HG03521 (cell line): ENCODE data around the gene EPHB1.

Experiments used
- ATAC-seq: cut with Tn5 transposase; IDR thresholded peaks from one replicate; pipeline ENCODE4 v1.9.1; 2021; ENCODE audit warnings: mild to moderate bottlenecking, moderate library complexity; ENCODE audit not compliant: unreplicated experiment

EPHB1 gene

DNA sequence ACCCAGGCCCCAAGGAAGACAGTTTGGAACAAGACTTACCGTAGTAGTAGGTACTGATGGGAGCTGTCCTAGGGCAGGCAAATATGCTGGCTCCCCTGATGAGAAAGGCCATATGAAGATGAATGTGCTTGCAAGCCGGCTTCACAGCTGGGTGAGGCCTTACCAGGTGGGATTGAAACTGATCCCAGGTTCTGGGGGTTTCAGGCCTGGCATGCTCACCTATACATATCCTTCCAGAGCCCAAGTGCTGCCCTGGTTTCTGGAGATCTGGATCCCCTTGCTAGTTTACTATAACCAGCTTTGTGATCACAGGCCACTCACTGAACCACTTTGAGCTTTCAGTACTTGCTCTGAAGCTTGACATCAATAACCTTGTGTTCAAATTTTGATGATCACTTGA is 274.3 kb downstream of the EPHB1 start:
- no peak for ATAC-seq

DNA sequence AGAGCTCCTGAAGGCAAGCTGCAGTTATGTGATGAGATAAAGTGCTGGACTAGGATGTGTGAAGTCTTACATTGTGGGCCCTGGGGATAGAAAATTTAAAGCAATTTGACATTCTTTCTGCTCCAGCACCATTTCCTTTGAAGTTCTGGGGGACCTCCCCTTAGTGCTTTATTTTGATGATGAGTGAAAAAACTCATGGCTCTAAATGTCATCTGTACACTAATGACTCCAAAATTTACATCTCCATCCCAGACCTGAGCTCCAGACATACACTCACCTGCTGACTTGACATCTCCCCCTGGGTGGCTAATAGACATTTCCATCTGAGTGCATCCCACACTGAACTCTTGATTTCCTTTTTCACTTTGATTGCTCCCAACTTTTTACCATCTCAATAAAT is 276.4 kb downstream of the EPHB1 start:
- no peak for ATAC-seq

DNA sequence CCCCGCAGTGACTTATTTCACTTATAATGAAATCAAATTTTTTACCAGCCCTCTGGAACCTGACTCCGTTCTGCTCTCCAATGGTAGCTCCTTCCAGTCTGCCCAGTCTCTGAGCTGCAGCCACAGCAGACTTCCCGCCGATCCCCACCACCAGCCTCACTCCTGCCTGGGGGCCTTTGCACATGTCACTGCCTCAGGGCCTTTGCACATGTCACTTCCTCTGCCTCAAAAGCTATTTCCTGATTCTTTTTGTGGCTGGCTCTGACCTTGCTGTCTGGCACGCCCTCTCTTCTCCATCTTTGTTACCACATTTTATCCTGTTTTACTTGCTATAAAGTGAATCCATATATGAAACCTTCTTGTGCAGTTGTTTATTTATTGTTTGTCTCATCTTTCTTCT is 277.4 kb downstream of the EPHB1 start:
- ATAC-seq: no peak

DNA sequence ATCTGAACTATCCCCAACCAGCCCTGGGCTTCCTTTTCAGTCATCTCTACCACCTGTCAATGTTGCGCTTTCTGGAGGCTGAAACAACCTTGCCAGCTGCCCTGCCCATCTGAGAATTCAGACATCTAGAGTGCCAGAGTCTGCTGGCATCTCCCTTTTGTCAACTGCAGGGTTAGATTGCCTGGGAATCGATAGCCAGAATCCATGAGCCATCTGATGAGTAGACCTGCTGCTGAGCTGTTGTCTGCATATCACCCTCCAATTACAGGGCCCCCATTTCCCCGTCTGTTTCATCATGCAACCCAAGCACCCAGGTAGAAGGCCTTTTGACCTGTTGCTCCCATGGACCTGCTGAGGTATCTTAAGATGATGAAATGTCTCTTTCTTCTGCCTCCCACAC is 280.1 kb downstream of the EPHB1 start:
- ATAC-seq: no peak

DNA sequence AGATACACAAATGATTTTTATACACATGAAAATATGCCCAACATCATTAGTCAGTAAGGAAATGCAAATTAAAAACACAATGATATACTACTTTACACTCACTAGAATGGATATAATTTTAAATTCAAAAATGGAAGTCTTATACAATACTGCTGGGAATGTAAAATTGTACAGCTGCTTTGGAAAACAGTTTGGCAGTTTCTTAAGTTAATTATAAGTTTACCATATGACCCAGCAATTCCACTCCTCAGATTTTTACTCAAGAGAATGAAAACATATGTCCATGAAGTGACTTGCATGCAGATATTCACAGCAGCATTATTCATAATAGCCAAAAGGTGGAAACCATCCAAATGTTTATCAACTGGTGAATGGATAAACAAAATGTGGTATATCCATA is 281.3 kb downstream of the EPHB1 start:
- ATAC-seq: no peak

DNA sequence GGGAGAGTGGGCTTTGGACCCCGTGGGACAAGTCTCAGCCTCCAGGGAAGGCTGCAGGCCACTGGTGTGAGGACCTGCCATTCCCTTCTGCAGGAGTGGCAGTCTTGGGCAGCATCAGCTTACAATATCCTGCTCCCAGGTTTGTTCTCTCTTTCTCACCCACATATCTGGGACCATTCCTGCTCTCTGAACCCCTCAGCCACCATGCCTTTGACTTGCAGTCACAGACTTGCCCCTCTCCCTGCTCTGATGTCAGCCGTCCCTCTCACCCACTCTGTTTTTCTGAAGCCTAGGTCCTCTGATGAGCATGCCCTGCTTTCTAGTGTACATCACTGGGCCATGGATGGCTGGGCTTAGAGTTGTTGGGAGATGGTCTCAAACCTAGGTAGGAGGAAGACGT is 282.1 kb downstream of the EPHB1 start:
- ATAC-seq: no peak

DNA sequence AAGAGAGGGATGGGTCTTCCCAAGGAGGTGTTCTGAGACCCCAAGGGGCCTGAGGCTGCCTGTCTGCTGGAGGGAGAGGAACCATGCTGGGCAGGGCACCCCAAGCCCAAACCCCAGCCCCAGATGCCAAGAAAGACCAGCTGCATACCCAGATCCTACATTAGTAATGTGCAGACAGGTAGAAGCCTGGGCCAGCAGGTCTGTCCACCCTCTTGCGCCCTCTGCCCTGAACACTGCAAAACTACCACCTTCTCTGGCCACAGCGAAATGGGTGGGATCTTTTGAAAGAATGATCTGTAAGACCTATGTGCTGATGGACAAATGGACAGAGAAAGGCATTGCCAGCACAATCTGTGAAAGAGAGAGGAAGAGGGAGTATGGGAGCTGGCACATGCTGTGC is 283.2 kb downstream of the EPHB1 start:
- no peak for ATAC-seq

DNA sequence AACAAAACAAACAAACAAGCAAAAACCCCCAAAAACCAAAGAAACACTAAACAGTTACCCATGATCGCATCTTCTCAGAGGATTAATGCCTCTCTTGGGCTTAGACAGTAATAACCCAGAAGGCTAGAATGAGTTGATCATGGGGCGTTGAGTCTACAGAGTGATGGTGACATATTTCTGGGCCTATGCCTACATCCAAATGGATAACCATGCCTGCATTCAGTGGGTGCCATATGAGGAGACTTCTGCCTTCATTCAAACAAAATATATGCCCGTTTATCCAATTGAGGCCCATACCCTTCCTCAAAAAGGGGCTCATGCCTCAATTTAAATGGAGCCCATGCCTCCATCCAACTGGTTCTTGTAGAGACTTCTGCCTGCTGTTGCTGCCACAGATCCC is 284.0 kb downstream of the EPHB1 start:
- no peak for ATAC-seq

DNA sequence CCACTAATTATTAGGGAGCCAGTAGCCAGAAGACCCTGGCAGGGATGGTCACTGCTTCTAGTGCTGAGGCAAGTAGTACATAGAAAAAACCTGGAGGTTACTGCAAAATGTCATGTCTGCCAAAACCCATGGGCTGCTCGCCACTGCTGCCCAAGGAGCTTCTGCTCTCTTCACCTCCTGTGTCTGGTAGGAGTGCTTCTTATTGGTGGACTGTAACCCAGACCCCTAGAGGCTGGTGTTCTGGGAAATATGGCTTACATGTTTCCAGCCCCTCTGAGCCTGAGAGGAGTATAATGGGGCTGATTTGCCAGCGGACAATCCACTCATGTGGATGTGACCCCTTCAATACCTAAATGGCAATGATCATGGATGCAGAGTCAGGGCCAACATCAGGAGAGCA is 286.4 kb downstream of the EPHB1 start:
- ATAC-seq: no peak

DNA sequence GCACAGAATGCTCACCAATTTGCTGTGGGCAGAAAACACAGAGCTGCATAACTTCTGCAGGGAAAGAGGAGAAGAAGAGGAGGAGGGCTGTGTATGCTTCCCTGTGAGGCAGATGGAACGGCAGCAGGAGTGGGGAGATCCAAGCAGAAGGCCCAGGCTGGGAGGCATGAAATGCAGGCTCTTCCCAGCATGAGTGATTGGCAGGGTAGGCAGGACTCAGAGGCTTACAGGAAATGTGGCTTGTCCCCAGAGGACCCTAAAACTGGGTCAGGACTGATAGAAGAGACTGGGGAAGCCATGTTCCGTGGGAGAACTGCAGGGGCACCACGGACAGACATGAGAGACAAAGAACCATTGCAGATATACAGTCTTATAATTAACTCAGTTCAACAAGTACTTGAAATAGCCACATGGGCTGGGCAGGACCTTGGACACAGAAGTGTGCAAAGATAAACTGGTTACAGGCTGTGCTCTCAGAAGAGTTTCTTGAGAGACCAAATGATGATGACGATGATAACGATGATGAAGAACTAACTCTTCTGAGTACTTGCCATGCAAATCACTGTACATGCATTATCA is 286.9 kb downstream of the EPHB1 start:
- no peak for ATAC-seq

DNA sequence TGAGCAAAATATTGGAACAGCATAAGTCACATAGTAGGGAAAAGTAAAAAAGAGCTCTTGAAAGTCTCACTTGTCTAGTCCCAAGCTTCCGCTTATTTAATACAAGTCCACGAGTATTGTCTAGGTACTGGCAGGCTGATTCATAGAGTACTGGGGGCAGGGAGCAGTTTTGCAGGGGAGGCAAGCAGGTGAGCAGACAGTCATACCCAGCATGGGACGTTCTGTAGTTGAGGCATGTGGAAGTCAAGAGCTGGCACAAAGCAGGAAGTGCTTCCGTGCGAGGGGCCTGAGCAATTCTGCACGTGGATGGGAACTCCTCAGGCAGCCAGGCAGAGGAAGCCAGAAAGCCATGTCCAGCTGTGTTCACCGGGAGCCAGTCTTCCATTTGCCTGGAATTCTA is 287.6 kb downstream of the EPHB1 start:
- no peak for ATAC-seq

DNA sequence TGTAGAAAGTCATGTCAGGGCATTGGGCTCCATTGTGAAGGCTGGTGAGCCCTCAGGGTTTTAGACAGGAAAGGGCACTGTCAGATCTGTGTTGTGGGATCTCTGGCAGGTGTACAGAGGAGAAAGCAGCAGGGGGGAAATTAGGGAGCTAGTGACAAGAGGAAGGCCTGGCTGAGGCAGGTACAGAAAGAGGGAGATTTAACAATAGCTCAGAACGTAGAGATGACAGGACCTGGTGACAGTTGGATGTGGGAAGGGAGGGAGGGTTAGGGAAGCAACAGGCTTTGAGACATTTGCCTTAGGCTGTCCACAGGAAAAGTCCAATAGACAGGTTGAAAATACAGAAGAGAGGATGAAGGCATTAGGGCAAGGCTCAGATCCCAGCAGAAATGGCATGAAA is 288.1 kb downstream of the EPHB1 start:
- ATAC-seq: no peak

DNA sequence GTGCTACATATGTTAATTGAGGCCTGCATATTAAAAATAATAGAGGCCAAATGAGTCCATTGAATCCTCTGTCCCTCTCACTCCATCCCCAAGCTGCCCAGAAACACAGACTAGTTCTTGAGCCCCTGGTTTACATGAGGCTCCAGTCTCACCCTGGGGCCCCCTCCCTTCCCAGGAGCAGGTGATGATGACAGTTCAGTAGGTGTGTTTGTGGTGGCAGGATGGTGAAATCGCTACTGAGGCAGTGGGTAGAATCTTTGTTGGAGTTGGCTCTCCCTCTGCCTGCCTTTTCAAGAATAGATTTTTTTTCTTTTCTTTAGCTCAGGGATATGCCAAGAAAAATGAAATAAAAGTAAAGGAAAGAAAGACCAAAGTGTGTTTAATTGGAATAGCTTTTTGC is 288.7 kb downstream of the EPHB1 start:
- no peak for ATAC-seq

DNA sequence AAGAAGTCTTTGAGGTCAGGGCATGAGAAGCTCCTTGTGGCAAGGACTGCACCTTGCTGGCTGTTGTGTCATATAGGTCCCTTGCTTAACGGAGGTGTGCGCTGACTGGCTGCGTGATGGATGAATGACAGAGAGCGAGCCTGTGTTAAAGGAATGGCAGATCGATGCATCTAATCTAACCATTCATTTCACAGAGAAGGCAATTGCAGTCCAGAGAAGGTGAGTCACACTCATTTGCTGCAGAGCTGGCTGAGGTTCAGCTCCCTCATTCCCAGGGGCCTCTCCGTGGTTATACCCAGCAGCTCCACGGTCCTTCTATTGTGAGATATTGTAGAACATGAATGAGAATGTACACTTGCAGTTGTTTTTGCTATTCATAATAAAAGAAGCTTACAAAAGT is 289.3 kb downstream of the EPHB1 start:
- ATAC-seq: no peak

DNA sequence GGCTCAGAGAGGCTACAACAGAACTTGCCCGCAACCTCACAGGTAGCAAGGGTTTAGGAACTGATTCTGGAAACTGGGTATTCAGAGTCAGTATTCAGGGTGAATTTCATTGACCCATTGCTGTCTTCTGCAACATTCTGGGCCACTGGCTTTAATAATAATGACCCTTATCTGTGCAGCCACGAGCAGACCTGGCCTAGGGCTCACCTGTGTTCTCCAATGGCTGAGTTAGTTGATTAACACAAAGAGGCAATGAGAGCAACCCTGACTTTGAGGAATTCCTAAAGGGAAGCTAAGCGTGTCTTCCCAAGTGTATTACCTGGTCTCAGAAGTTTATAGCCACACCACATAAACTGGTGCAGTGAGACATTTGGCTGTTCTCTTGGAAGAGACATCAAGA is 289.9 kb downstream of the EPHB1 start:
- ATAC-seq: no peak

DNA sequence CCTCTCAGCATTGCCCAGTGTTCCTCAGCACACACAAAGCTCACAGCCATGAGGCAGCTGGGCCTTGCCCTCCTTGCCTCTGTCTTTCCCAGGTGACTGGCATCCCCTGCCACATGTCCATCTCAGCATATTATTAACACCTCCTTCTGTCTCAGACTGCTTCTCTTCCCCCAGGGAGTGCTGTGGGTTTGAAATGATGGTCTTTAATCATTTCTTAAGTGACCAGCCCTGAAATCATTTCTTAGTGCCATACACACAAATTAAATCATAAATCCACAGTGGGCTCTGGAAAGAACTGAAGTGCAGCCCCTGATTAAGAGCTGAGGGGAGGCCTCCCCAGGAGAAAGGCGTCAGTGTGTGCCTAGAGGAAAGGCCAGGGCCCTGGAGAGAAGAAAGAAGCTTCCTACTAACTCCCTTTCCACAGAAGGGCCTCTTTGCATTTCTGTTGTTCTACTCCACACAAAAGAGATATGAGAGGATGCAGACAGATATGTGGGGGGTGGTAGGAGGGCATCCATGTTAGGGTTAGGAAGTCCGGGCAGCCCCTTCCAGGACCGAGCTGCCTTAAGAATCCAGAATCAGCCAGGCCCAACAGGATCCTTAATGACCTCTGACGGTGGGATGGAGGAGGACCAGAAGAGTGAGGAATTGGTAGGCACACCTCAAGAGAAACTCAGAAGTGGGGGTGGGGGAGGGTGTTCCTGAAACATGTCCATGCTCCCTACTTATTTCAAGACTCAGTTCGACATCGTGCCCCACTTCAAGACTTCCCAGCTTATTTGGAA is 290.8 kb downstream of the EPHB1 start:
- ATAC-seq: no peak

DNA sequence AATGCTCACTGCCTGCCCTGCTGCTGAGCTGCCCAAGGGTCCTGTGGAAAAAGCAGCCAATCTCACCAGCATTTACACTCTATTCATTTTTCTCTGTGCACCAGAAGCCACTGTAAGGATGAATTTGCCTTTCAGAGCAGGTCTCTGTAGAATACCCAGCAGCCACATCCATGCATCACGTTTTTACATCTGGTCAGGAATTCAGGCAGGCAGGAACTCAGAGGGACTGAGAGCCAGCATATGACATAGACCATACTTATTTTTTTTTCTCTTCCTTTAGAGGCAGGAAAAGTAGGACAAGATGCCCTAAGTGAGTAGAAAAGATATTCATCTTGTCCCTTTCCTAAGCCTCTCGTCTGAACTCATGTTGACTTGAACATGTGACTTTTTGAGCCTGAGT is 292.7 kb downstream of the EPHB1 start:
- no peak for ATAC-seq

DNA sequence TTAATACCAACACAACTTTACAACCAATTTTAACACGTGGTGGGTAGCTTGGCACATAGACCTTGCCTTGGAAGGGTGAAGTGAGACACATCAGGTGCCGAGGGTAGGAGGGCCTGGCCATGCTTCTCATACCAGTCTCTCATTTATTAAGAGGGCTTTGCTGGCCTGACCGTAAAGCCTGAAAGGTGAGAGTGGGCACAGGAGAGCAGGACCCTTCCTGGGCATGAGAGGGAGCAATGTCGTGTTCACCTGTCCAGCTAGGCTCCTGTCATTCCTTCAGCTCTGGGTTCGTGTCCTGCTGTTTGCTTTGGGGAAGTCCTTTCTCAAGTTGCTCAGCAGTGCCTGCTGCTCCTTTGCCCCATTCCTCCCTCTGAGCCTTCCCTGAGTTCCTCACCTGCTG is 294.4 kb downstream of the EPHB1 start:
- no peak for ATAC-seq

DNA sequence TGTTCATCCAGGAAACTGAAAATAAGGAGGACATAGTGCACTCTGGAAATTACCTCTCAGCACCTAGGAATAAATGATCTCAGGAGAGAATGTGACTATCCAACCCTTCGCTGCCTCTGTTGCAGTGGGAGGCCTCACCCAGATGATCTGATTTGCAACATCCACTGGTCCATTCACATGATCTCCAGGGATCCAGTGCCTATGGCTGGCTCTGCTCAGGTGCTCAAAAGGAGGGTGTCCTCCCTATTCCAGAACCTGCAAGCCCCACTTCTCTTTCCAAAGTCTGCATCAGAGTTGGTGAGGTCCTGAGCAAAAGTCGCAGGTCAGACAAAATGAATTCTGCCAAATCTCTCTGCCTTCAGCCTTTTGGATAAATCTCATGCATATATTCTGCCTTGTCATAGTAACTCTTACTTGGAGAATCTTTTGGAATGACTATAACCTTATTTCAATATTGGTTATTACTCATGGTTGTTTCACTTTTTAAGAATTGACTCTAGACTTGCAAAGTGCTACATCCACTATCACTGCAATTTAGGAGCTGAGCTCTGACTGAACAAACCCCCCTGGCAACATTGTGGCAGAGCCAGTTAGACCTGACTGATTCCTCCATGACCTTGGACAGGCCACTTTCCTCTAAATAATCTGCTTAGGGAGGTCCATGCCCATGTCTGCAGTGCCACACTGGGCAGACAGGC is 295.1 kb downstream of the EPHB1 start:
- ATAC-seq: no peak

DNA sequence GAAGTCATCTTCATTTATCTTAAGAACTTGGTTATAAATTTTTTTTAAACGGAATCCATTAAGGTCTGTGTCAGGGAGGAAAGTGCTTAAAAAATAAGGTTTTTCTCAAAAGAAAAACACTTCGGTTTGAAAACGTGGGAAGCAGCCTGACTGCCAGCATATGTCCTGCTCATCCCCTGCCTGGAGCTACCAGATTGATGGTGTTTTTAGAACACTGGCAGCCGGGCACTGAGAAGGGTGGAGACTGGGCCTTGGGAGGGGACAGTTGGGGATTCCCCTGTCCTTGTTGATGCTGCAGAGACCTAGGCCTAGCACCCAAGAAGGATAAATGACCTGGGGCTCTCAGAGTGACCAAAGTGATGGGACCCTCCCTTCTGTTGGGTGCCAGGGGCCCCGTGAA is 296.9 kb downstream of the EPHB1 start:
- ATAC-seq: no peak

DNA sequence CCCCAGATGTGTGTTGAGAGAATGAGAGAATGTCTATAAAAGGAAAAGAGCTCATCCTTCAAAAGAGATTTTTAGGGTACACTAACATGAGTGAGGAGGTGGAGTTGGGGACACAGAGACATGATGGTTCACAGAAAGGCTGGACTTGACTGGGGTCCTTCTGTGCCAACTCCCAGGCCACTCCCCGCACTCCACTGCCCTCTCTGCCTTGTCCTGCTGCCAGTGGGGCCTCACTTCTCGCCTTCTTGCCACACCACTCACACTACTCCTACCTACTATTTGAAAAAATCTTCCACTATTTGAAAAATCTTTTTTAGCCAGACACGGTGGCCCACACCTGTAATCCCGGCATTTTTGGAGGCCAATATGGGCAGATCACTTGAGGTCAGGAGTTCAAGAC is 298.1 kb downstream of the EPHB1 start:
- no peak for ATAC-seq

DNA sequence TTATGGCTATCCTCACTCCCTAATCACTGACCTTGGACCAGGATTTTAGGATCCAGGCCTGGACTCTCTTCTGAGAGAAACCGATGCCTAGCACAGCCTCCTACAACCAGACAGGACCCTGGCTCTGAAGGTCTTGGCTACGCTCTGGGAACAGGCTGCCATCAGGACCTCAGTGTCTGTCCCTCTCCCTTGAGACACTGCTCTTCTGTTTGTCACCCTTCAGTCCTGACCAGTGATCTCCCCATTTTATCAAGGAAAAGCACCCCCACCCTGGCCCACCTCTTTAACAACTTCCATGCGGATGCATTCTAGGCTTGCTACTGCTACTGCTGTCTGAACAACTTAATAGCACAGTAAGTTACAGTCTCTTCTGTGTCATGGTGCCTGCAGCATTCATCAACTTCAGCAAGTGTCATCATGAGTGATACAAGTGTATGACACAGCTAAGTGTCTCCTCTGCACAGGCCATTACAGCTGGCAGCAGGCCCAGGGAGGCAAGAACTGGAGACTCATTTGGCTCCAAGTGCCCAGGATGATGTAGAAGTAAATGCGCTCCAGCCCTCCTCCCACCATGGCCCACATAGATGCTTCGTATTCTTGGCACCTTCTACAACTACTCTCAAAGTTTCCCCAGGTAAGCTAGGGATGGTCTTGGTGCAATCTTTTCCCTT is 302.4 kb downstream of the EPHB1 start:
- no peak for ATAC-seq
